Fibroblast of skin of left quadriceps (primary cell): ENCODE results near the gene C10orf67.

Experiments used
- DNase-seq, 2 experiments: peaks; one replicate each; pipeline ENCODE4 v3.0.0-alpha.2; 2013; ENCODE audit warnings: low read depth in 2 of 2

C10orf67 gene

DNA sequence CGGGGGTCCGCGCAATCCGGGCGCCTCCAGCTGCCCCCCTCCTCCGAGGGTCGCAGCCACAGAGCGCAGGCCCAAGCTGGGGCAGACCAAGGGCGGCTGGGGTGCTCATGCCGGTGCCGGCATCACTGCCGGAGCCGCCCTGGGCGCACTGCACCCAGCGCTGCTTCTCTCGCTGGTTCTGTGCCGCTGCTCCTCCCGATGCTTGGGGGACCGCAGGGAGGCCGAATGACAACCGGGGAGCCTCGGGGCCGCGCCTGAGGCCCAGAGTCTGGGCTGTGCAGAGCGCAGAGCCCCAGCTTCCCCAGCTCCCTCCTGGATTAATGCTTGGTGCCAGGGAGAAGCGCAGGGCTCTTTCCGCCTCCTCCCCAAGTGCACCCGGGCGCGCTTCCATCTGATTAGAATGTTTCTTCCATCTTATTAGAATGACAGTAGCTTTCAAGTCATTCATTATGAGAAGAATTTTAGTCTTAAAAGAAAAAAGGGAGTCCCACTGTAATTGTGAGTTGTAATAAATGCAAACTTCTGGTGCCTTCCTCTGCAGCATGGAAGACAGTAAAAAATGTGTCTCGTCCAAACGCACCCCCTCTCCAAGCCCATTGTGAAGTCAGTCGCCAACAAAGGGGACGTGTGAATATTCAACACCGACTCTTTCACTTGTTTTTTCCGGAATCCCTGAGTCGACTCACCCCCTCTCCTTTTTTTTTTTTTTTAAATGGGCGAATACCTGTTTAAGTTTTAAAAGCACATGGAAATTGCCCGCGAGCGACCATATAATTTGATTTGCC, 172.0 kb downstream of the C10orf67 start:
- DNase-seq, result no peak

DNA sequence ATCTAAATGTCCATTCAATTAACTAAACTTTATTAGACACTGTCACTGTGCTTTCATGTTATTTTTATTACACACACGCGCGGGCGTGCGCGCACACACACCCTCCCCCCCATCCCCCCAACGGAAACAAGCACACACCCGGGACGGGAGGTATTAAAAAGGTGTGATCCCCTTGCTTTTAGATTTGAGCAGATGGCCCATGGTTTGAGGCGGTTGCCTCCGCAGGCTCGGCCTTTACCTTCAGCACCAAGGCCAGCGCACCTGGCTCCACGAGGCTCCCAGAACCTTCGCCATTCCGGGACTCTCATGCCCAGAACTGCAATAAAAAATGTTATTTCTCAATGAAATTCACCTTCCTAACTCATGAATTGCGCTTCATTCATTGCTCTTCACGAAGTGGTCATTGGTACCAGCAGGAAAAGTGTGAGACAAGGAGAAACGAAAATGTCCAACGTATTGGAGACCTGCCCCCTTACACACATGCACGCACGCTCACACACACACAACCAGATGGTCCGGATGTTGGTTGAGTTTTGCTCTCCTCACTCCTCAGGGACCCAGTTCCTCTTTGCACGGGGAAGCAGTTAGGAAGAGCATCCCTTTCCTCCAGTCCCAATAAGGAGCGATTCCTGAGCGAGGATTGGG, 173.2 kb downstream of the C10orf67 start:
- peak in 1 of 2 experiments; percentile 11 for DNase-seq

DNA sequence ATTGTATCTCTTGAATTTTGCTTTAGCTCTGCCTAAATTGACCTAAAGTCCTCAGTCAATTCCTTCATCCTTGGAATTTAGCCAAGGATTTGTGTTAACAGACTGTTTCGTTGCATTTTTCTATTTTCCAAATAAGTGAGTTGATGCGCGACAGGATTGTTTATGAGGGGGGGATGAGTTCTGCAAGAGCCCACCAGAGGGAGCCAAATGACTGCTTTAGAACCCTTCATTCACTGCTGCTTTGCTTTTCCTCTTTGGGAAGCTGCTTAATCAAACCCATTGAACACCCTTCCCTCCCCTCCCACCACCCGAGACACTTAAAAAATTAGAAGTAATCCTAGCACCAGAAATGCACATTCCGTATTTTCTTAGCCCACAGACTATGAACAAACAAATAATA, 186.2 kb downstream of the C10orf67 start:
- DNase-seq, result peak; percentile 18 to 32

DNA sequence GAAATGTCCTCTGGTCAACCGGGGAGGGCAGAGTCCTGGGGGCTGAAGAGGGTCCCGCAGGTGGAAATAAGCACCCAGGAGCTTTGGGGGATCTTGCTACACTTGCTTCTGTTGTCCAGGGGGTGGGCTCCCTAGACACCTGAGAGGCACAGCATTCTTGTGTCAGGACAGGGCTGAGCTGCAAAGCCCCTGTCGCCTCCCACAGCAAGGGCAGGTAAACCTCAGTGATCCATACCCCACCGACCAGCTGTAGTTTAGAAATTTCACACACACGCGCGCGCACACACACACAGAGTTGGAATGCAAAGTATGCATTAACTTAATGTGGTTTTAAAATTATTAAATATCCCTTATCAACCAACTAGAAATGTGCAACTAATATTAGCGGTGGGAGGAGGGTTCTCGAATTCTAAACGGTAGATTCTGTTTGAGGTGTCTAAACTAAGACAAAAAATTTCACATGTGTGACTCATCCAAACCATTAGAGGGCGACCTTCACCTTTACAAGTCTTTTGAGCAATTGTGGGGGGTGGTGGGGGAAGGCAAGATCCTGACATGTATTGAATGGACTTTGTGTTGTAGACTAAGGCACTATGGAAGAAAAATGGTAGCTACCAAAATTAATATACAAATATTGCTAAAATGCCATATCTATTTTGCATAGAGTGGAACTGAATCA, 186.8 kb downstream of the C10orf67 start:
- DNase-seq, result peak; percentile 5

DNA sequence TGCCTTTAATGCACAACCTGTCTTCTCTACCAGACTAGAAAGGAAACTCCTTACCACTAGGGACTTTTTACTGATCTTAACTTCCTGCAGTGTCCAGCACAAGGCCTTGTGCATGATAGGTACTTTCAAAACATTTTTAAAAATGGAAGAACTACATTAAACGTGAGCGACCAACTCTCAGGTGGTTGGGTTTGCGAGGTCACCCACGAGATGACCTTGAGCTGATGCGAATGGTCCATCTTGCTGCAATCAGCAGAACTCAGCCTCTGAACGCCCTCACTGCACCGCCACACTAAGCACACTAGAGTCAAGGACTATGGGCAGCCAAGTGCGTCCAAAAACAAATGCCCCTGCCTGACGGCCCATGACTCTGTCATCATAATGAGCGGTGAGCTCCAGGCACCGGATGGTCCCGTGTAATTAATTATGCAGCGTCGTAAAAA, 187.3 kb downstream of the C10orf67 start:
- DNase-seq, result no peak

DNA sequence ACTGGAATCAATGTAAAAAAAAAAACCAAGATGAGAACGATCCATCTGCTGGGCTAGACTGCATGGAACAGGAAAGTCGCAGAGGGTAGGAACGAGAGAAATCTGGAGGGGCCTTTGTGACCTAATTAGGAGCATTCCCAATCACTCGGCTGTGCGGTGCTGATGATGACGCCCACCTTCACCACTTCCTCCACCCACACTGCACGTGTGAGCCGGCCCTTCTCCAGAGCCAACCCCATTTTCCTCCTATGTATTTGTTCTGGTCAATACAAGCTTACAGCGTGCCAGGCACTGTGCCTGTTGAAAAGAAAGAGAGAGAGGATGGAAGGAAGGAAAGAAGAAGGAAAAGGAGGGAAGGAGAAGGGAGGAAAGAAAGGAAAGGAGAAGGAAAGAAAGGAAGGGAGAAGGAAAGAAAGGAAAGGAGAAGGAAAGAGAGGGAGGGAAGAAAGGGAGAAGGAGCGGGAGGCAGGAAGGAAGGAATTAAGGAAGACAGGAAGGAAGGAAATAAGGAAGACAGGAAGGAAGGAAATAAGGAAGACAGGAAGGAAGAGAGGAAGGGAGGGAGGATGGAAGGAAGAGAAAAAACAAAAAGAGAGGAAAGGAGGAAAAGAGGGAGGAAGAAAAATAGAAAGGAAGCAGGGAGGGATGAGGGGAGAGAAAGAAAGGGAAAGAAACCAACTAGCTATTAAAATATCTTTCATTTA, 188.0 kb downstream of the C10orf67 start:
- no peak for DNase-seq

DNA sequence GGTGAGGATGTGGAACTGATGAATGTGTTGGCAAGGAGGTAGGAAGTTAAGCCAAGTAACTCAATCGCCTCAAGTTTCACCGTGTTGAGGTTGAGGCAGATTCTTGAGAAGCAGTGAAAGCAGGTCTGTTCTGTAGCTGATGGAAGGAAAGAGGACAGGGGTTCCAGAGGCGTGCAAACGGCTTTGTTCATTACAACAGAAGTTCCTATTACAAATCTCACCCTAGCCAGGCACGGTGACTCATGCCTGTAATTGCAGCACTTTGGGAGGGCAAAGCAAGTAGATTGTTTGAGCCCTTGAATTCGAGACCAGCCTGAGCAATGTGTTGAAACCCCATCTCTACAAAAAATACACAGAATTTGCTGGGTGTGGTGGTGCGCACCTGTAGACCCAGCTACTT, 189.4 kb downstream of the C10orf67 start:
- DNase-seq, result no peak
